Neural progenitor cell (in vitro differentiated cells): ENCODE measurements around the gene XRN1.

Experiments used
- CTCF ChIP-seq: fragments of 200-600 bp; sonication (generic); IDR thresholded peaks from 2 replicates; pipeline ENCODE4 v1.5.1; 2017; ENCODE audit warnings: antibody characterized with exemption, mild to moderate bottlenecking
- EZH2 ChIP-seq: fragments of 200-600 bp; sonication (generic); IDR thresholded peaks from 2 replicates; pipeline ENCODE4 v1.6.1; 2017; ENCODE audit warnings: antibody characterized with exemption, mild to moderate bottlenecking, moderate library complexity

DNA sequence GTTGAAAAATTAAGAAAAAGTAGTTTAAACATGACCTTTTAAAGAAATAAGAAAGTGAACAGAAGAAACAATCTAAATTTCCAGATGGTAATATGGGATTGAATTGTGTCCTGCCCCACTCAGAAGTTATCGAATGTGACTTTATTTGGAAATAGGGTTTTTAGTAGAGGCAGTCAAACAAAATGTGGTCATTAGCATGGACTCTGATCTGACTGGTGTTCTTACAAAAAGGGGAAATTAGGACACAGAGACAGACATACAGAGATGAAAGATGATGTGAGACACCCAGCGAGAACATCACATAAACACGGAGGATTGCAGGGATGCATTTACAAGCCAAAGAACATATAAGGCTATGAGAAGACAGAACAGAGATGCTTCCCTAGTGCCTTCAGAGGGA is 73.2 kb downstream of the XRN1 start:
- TF ChIP-seq CTCF, result no peak
- TF ChIP-seq EZH2, result no peak
